Stimulated activated CD8-positive, alpha-beta memory T cell treated with anti-CD3 and anti-CD28 coated beads, Interleukin-4, amount 100 ng/mL, for 4 hours (primary cell): Measurements from ENCODE around the gene ARGFX.
"Not testable (repeated sequence)": the region's sequence is repeated elsewhere in the genome, so short reads cannot be mapped to it uniquely, and the experiment has no call there.

Source experiments
- DNase-seq, 2 donors: peaks; one replicate each; pipeline ENCODE4 v3.0.0-alpha.2; 2020; ENCODE audit warnings: low read depth in 2 of 2, low spot score in 1 of 2

ARGFX gene

GRCh38 chr3:121598564-121598963 lies 30.8 kb downstream of the ARGFX start:
- DNase-seq, result no peak

GRCh38 chr3:121599900-121600299 lies 32.2 kb downstream of the ARGFX start:
- DNase-seq, result not testable (repeated sequence)

GRCh38 chr3:121601212-121601812 lies 33.6 kb downstream of the ARGFX start:
- no peak for DNase-seq

GRCh38 chr3:121604759-121605158 lies 37.0 kb downstream of the ARGFX start:
- DNase-seq, result no peak

- DNase-seq, result no peak
Measured at GRCh38 chr3:121606106-121606505, 38.4 kb downstream of the ARGFX start.
